HL-60 (cell line): Measurements from ENCODE around the gene TANC1.

Experiments used
- CTCF ChIP-seq: IDR thresholded peaks from one replicate; pipeline ENCODE4 v1.5.1; 2011; ENCODE audit warnings: low read length, control low read depth, inconsistent platforms; ENCODE audit not compliant: insufficient read depth
- GABPA ChIP-seq: IDR thresholded peaks from 2 replicates; pipeline ENCODE4 v1.6.1; 2012; ENCODE audit warnings: low read depth
- POLR2AphosphoS5 ChIP-seq: IDR thresholded peaks from 2 replicates; pipeline ENCODE4 v1.6.1; 2012; ENCODE audit warnings: low read depth
- REST ChIP-seq: IDR thresholded peaks from 2 replicates; pipeline ENCODE4 v1.6.1; 2012; ENCODE audit warnings: low read depth; ENCODE audit not compliant: insufficient replicate concordance
- SPI1 ChIP-seq: IDR thresholded peaks from 2 replicates; pipeline ENCODE4 v1.6.1; 2012; ENCODE audit warnings: low read depth, mild to moderate bottlenecking, borderline replicate concordance

GRCh38 chr2:159094173-159094737 is 125.8 kb downstream of the TANC1 start:
- TF ChIP-seq GABPA, result no peak
- TF ChIP-seq CTCF, result no peak
- TF ChIP-seq REST, result no peak
- no peak for TF ChIP-seq POLR2AphosphoS5
- TF ChIP-seq SPI1, result no peak
